ENCODE measurements around the gene CHSY1. TPM values are rescaled to one million over a fixed set of nuclear protein-coding genes. Genes with fewer than 3 reads are reported as not detected.

The CHSY1 gene
- total RNA-seq, 1 experiment from 2014 or later: 59.1 TPM

DNA sequence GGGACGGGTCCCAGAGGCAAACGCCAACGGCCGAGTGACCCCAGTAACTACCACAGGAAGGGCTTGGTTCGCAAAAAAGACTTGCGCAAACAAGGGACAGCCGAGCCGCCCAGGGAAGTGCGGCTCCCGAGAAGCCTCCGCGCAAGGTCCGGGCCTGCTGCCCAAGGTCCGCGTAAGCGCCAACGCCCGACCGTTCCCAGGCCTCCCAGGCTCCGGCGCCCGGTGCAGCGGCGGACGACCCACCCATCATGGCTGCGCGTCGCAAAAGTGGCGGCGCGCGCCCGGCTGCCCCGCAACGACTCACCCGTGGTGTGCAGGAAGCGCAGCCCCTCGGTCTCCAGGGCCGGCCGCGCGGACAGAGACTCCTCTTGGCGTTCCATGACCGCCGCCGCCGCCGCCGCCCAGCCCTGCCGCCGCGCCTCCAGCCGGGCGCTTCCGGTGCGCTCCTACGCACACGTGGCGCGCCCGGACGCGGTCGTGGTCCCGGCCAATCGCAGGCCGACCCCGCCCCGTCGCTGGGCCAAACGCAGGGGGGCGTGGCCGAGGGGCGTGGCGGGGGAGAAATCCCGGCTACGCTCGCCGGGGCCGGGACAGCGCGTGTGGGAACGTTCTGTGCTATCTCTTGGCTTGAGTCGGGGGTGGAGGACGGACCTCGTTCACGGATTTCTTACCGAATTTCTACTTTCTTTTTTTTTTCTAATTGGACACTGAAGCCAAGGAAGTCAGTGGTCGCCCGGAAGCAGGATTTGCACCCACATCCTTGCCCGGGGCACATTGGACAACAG, 25.4 kb upstream of the CHSY1 start, which contains the start of gene SELENOS (continued):
- TF ChIP-seq ZNF281 (CRISPR knock-in tag; IDR thresholded peaks at IDR 0.05) (no peak), SP1 (CRISPR knock-in tag; conservative IDR thresholded peaks at IDR 0.05) (peak; percentile 97), NR1H2 (CRISPR knock-in tag; IDR thresholded peaks at IDR 0.05) (no peak), MYBL2 (CRISPR knock-in tag; IDR thresholded peaks at IDR 0.05) (no peak; the same call in 1 of the 2 replicates), ZSCAN18 (CRISPR knock-in tag; IDR thresholded peaks at IDR 0.05) (no peak), CDX4 (CRISPR knock-in tag; IDR thresholded peaks at IDR 0.05; ENCODE audit: borderline replicate concordance) (no peak), ZNF121 (CRISPR knock-in tag; IDR thresholded peaks at IDR 0.05) (no peak), ZNF317 (CRISPR knock-in tag; IDR thresholded peaks at IDR 0.05; ENCODE audit: borderline replicate concordance, low read depth) (no peak), CREM (CRISPR knock-in tag; IDR thresholded peaks at IDR 0.05) (peak; percentile 91), ATF1 (CRISPR knock-in tag; IDR thresholded peaks at IDR 0.05) (no peak; the same call in 1 of the 2 replicates), CBFB (CRISPR knock-in tag; IDR thresholded peaks at IDR 0.05; ENCODE audit: low read depth) (no peak; the same call in 1 of the 2 replicates), ERG (CRISPR knock-in tag; IDR thresholded peaks at IDR 0.05) (no peak), FOXJ3 (CRISPR knock-in tag; IDR thresholded peaks at IDR 0.05; ENCODE audit: borderline replicate concordance) (no peak), TCF7 (CRISPR knock-in tag; IDR thresholded peaks at IDR 0.05; ENCODE audit: low read depth) (no peak)
- TF ChIP-seq, protein P1, sequence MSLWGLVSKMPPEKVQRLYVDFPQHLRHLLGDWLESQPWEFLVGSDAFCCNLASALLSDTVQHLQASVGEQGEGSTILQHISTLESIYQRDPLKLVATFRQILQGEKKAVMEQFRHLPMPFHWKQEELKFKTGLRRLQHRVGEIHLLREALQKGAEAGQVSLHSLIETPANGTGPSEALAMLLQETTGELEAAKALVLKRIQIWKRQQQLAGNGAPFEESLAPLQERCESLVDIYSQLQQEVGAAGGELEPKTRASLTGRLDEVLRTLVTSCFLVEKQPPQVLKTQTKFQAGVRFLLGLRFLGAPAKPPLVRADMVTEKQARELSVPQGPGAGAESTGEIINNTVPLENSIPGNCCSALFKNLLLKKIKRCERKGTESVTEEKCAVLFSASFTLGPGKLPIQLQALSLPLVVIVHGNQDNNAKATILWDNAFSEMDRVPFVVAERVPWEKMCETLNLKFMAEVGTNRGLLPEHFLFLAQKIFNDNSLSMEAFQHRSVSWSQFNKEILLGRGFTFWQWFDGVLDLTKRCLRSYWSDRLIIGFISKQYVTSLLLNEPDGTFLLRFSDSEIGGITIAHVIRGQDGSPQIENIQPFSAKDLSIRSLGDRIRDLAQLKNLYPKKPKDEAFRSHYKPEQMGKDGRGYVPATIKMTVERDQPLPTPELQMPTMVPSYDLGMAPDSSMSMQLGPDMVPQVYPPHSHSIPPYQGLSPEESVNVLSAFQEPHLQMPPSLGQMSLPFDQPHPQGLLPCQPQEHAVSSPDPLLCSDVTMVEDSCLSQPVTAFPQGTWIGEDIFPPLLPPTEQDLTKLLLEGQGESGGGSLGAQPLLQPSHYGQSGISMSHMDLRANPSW (CRISPR knock-in tag; conservative IDR thresholded peaks at IDR 0.05; ENCODE audit: low read depth): no peak
- TF ChIP-seq, protein P2, sequence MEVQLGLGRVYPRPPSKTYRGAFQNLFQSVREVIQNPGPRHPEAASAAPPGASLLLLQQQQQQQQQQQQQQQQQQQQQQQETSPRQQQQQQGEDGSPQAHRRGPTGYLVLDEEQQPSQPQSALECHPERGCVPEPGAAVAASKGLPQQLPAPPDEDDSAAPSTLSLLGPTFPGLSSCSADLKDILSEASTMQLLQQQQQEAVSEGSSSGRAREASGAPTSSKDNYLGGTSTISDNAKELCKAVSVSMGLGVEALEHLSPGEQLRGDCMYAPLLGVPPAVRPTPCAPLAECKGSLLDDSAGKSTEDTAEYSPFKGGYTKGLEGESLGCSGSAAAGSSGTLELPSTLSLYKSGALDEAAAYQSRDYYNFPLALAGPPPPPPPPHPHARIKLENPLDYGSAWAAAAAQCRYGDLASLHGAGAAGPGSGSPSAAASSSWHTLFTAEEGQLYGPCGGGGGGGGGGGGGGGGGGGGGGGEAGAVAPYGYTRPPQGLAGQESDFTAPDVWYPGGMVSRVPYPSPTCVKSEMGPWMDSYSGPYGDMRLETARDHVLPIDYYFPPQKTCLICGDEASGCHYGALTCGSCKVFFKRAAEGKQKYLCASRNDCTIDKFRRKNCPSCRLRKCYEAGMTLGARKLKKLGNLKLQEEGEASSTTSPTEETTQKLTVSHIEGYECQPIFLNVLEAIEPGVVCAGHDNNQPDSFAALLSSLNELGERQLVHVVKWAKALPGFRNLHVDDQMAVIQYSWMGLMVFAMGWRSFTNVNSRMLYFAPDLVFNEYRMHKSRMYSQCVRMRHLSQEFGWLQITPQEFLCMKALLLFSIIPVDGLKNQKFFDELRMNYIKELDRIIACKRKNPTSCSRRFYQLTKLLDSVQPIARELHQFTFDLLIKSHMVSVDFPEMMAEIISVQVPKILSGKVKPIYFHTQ (CRISPR knock-in tag; IDR thresholded peaks at IDR 0.05): no peak
- TF ChIP-seq, protein P3, sequence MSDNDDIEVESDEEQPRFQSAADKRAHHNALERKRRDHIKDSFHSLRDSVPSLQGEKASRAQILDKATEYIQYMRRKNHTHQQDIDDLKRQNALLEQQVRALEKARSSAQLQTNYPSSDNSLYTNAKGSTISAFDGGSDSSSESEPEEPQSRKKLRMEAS (CRISPR knock-in tag; IDR thresholded peaks at IDR 0.05): peak; percentile 62; the same call in 1 of the 2 replicates
- TF ChIP-seq, protein P4, sequence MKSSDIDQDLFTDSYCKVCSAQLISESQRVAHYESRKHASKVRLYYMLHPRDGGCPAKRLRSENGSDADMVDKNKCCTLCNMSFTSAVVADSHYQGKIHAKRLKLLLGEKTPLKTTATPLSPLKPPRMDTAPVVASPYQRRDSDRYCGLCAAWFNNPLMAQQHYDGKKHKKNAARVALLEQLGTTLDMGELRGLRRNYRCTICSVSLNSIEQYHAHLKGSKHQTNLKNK (CRISPR knock-in tag; IDR thresholded peaks at IDR 0.05): no peak

Measured in WTC11 (cell line).